Fibroblast of gingiva (primary cell): ENCODE results near the gene UBE2E3.
A peak's percentile ranks its signal among the peaks of the same experiment; 100 is the strongest.
"Not testable (repeated sequence)": the region's sequence is repeated elsewhere in the genome, so short reads cannot be mapped to it uniquely, and the experiment has no call there.

Experiments
- DNase-seq: peaks from one replicate; pipeline ENCODE4 v3.0.0-alpha.2; 2011; ENCODE audit warnings: low read depth

The UBE2E3 gene

DNA sequence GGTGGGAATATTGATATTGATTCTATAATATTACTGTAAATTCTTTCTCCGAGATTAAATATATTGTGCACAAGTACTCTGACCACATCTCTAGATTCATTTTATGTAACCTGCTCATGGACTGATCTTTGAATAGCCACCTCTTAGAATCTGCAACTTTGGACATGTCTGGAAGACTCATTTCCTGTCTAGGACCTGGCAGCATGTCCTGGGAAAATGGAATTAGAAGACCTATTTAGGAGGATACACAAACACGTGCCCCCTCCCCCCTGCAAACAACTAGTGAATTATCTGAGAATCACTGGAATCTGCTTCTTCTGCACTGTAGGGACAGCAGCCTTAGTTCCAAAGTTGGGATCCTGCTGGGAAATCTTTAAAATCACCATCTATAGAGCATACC is 94.1 kb downstream of the UBE2E3 start:
- DNase-seq = no peak

DNA sequence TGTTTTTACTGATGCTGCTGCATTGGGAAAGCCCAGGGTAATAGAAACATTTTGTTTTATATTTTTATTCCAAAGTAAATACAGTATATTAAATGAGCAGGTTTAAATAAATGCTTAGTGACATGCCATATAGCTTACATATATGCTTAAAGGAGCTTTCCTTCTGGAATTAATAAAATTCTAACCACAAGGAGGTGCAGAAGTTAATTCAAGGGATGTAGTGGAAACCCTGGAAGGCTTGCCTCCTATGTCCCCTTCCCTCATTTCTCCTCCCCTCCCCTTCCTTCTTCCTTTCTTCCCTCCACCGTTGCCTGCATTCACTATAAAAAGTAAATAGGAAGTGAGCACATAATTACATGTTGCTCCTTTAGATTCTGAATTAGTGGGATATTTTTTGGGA is 96.3 kb downstream of the UBE2E3 start:
- DNase-seq = no peak

DNA sequence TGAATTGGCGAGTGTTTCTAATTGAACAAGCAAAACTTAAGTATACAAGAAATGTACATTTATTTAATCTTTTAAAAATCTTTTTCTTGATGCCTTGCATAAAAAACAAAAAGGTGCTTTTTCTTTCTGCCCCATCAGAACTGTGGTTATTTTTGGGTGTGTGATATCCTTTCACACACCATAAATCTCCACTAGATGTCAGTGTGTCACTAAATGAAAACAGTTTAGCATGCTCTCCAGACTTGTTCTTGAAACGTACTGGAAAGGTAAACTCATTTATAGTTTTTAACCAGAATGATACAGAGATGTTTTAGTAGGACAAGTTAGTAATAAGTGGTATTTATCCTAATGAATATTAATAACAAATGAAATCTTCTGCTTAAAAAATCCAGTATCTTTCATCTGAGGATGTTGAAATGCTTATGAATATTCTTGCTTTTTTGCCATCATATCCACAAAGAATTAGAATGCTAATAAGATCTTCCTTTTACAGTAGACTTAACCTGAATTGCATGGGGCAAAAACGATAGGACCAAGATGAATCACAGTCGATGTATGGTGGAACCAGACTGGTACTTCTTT is 96.8 kb downstream of the UBE2E3 start:
- peak; percentile 40 for DNase-seq

DNA sequence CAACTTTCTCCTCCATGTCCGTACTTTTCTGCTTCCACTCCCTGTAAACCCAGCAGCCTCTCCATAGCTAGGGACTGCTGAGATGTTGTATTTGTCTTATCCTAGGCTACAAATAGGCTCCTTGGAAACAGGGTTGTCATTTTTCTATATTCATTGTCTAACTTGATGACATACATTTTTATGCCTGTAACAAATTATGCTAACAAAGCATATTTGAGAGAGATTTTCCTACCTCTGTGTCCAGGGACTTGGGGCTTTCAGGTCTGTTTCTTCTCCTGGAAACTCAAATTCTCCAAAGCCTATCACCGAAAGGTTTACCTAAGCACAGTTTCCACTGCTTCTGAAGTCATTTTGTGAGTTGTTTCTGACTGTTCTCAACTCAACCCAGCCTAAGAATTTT is 102.7 kb downstream of the UBE2E3 start:
- DNase-seq = no peak

DNA sequence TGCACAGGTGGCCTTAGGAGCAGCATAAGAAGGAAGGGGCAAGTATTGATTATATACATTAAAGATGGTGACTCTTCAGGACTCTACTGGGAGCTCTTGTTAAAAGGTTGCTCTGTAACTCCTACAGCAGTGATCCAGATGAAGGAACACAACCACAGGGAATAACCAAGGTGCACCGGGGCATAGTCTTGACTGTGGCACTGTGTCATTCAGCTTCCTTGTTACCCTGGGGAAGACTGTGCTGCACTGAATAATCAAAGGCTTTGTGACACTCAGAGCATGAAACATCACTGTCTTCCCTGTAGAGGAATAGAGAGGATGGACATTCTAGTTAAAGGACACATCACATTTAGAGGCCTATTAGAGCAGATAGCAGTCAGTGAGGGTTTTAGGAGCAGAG is 105.3 kb downstream of the UBE2E3 start:
- DNase-seq = no peak

DNA sequence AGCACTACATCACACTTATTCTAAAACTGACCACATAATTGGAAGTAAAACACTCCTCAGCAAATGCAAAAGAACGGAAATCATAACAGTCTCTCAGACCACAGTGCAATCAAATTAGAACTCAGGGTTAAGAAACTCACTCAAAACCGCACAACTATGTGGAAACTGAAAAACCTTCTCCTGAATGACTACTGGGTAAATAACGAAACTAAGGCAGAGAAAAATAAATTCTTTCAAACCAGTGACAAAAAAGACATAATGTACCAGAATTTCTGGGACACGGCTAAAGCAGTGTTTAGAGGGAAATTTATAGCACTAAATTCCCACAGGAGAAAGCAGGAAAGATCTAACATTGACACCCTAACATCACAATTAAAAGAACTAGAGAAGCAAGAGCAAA is 111.5 kb downstream of the UBE2E3 start:
- not testable (repeated sequence) for DNase-seq

DNA sequence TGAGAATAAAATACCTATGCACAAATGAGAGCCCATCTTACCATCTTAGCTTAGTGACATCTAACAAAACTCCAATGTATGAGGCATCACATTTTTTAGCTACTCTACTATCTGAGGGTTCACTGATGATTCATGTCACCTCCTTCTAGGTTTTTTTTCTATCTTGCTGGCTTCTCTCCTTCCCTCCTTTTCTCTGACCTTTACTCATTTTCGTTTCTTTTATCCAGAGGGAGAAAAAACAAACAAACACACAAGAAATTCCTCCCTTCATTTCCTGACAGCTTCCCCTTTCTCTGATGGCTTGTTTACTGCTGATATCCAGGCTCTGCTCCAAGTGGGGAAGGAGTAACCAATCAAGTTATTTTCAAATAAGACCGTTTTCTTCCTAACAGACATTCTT is 115.1 kb downstream of the UBE2E3 start:
- DNase-seq = no peak

DNA sequence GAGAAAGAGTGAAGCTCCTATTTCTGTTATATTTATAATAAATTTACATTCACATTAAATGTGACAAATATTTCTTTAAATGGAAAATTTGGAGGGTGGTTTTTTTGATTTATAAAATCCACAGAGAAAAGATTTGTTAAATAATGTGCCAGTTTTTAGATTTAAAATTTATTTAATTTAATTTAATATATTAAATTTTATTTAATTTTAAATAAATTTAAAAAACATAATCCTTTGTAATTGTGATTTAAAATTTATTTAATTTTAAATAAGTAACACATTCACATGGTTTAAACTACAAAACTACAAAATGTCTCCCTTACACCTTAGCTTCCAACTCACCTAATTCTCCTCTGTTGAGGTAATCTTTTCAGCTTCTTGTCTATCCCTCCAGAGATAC is 123.3 kb downstream of the UBE2E3 start:
- DNase-seq = no peak

DNA sequence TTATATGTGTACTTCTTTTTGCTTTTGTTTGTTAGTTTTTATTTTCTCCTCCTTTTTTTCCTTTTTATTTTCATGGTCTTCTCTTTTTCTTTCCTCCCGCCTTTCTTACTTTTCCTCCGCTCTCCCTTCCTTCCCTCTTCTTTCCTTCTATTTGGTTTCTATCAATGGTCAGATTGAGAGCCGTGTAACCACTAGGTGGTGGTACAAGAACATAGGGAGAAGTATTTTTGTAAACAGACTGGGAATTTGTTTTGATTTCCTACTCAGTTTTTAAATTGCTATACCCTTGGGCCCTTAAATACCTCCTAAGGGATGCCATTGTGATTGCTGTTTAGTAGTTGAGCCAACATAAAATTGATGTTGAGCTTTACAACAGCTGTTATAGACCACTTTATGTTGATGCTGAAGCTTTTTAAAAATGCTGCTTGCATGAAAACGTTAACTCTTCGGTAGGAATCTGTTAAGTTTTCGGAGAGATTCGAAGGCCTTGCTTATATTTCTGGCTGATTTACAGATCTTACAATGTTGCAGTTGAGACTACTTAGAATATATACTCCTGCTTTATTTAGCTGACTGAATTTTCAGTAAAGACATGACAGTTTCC is 124.2 kb downstream of the UBE2E3 start:
- DNase-seq = peak; percentile 70

DNA sequence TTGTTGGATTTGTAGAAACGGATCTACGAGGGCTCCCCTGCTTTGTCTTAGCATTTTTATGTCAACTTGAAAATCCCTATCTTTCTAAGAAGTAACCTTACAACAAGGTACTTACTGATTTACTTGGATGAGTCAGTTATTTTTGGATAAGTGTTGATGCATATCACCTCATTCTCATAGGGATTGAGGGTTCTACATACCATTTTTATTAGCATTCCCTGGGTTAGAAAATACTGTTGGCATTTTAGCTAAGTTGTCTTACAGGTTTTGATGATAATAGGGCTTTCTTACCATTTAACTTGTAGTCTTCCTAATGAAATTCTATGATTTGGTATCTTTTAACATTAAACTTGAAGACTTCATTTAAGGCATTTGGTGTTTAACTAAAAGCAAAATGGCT is 125.2 kb downstream of the UBE2E3 start:
- DNase-seq = no peak

DNA sequence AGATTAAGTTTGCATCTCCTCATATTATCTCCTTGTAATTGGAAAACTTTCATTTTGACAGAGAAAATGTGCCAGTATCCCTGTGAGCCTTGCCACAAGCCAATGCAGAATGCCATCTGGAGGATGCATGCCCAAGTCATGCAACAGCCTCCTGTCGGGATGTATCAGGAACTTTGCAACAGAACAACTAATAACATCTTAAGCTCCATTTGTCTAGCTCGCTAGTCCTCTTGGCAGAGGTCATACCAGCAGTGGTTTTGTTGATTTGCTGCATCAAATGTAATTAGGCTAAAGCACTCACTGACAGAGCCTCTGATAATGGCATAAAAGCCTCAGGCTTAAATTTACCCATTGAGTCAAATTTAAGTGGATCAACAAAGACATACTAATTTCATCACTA is 125.8 kb downstream of the UBE2E3 start:
- DNase-seq = peak; percentile 37

DNA sequence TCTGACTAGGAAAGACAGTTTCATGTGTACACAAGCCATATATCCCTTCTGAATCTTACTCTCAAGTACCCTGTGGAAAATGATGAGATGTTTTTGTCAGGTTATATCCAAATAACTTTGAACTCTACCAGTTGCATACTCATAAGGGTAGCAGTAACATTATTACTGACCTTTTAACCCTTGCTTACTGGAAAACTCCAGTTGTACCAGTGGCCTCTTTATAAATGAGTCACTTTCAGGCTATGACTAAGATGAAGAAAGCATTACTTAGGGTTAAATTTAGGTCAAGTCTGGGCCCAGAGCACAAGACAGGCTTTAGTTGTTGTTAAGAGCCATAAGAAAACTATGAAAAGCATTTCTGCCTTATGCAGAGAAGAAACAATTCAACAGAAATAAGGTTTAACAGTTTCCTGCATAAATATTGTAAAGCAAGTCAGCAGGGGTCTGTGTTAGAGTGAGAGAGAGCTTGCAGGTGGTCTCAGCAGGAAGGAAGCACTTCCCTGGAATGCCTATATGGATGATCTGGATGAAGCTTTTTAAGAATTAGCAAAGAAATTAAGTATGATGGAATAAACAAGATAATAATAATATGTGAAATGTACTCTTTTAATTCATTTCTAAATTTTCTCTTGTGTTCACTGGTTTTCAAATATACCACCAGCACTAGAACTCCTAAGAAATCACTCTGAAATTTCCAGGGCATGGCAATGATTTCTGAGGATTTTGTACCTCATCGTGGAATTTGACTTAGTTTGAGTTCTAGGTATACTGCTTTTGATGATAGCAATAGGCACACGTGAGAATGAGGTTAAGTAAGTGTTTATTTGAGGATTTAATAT is 126.6 kb downstream of the UBE2E3 start:
- peak; percentile 72 for DNase-seq

DNA sequence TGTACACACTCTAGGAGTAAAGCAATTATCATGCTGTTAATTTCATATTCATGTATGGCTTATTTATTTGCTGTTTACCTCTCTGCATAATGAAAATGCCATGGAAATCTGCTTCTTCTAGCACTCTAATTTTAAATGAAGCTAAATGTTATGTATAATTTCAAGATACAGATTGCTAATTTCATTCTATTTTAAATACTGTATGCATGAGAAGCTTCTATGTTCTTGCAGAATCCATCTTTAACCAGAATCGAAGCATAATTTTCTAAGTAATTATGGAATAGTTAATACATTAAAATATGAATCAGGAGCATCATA is 127.2 kb downstream of the UBE2E3 start:
- no peak for DNase-seq

DNA sequence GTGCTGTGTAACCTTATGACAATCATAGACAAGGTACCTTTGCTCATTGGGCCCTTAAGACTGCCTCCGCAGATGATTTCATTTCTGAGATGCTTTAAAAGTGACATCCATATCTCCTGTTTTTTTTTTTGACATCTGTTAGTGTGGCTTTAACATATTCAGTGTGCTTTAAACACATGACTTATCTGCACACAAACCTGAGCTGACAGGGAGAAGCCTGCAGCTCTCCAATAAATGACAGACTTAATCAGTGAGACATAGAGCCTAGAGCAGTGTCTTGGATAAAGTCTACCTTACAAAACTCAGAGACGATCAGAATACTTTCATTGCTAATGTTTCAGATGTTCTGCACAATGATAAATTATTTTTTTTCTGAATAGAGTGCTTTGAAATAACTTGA is 130.7 kb downstream of the UBE2E3 start:
- DNase-seq = no peak

DNA sequence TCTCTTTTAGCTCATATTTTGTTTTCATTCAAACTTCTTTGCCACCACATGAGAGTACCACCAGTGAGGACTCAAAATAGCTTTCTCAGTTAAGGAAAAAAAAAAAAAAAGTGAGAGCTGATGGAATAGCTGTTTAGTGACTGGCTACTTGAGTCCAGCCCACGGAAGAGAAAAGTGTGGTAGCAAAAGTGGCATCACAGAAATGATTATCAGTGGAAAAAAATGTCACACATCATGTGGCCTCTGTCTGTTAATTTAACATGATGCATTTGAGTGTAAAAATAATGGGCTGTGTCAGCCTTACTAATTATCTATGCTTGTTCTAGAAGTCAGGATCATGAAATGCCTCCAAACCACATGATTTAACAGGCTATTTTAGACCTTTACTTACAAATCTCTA is 132.5 kb downstream of the UBE2E3 start:
- DNase-seq = no peak
